ENCODE measurements around the gene GSTO2. TPM values are rescaled to one million over a fixed set of nuclear protein-coding genes. Genes with fewer than 3 reads are reported as not detected.

The GSTO2 gene
- total RNA-seq (2.5 and 2.7 TPM in 2 replicates), polyA plus RNA-seq (0.37 and 1.4 TPM in 2 replicates)

DNA sequence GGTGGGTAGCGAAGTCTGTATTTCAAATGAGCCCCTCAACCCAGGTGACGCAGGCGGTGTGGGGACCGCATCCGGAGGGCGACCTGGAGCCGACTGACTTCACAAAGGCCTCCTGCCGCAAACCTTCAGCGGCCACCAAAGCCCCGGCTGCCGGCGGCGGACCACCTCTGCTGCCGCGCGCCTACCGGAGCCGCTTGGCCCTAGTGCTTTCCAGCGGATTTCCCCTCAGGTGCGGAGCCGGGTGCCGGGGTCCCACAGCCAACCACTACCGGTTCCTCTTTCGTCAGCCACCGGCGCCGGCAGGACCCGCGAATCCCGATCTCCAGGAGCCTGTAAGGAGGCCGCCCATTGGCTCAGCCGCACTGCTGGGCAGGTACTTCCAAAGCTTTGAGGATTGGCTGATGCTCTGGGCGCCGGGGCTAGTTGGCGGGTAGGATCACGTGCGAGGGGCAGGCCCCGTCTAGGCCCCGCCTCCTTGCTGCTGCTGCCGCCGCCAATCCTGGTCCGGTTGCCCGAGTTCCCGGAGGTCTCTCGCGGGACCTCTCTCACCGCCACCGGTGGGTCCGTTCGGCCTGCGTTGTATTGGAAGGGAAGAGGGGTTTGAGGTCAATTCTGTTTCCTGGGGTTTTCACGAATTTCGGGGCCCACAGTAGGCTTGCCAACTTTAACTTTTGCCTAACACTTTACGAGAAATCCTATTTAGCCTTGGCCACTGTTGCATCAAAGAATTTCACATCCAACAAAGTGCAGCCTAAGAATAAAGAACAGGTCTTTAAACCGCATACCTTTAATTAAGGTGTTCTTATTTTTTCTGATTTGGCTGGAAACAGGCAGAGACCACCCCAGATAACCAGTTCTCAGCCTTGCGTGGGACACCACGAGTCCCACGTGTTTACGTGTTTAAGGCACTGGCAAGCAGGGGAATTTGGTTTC, at the start of gene GSTO2:
GSTO2 (plus strand) TSS at position 472 of the 933 bp plus-strand sequence. CDS start 5,732 bp downstream, outside the sequence.
- H3K27me3 ChIP-seq: no peaks in the 10 kb centered on the region
- peak within 1 kb of the TSS; percentile 84 for H3K27ac ChIP-seq
- H3K9me2 ChIP-seq (replicated peaks; ENCODE audit: insufficient read depth): no peaks in the 10 kb centered on the region
- H3K36me3 ChIP-seq (replicated peaks; ENCODE audit: insufficient read depth, low read depth): no peaks in the 10 kb centered on the region
- DNase-seq (ENCODE audit: low spot score): peak; percentile 98
- peaks cover 7% of the 10 kb centered on the region for H3K79me2 ChIP-seq
- TF ChIP-seq EZH2 (IDR thresholded peaks at IDR 0.05; ENCODE audit: borderline replicate concordance) (no peak), EZH2phosphoT487 (IDR thresholded peaks at IDR 0.05; ENCODE audit: low read depth, severe bottlenecking, unreplicated experiment) (no peak)
- TF ChIP-seq, protein P1, sequence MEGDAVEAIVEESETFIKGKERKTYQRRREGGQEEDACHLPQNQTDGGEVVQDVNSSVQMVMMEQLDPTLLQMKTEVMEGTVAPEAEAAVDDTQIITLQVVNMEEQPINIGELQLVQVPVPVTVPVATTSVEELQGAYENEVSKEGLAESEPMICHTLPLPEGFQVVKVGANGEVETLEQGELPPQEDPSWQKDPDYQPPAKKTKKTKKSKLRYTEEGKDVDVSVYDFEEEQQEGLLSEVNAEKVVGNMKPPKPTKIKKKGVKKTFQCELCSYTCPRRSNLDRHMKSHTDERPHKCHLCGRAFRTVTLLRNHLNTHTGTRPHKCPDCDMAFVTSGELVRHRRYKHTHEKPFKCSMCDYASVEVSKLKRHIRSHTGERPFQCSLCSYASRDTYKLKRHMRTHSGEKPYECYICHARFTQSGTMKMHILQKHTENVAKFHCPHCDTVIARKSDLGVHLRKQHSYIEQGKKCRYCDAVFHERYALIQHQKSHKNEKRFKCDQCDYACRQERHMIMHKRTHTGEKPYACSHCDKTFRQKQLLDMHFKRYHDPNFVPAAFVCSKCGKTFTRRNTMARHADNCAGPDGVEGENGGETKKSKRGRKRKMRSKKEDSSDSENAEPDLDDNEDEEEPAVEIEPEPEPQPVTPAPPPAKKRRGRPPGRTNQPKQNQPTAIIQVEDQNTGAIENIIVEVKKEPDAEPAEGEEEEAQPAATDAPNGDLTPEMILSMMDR (IDR thresholded peaks at IDR 0.05; ENCODE audit: poor library complexity): no peak
- H3K9me3 ChIP-seq (ENCODE audit: low read depth): no peaks in the 10 kb centered on the region
- peak within 1 kb of the TSS; percentile 81 for H3K4me2 ChIP-seq
- H2AFZ ChIP-seq: peak within 1 kb of the TSS; percentile 87
- H4K20me1 ChIP-seq (ENCODE audit: insufficient read depth, poor library complexity, severe bottlenecking): no peaks in the 10 kb centered on the region
- H3K4me1 ChIP-seq (ENCODE audit: insufficient read depth): peaks cover 3% of the 10 kb centered on the region
- H3K4me3 ChIP-seq: peak within 1 kb of the TSS; percentile 54
- 12% methylated on average over 59 of the region's 59 CpGs for WGBS (ENCODE audit: low lambda C conversion rate, missing lambda C conversion rate)

DNA sequence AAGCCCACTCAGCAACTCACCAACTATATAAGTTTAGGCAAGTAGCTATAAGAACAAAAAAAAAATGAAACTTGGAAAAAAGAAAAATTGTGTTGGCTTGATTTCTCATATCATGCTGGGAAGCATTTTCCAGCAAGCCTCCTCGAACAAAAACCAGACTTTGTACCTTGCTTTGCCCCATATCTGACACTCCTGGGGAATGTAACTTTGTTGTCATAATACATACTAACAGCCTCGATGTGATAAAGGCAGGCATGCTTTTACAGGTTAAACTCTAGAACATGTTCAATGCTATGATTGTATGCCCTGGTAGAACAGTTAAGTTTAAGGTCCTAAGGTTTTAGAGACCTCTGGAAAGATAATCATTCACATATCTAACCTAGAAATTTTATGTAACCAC, 48.5 kb upstream of the GSTO2 start:
- Histone ChIP-seq H2AFZ (no peak overlapping the region), H3K9me3 (ENCODE audit: low read depth) (no peaks in the 10 kb centered on the region), H3K4me2 (peak overlapping the region; percentile 26), H3K4me3 (no peak overlapping the region), H3K36me3 (replicated peaks; ENCODE audit: insufficient read depth, low read depth) (no peaks in the 10 kb centered on the region), H3K27ac (peak overlapping the region; percentile 85), H3K9me2 (replicated peaks; ENCODE audit: insufficient read depth) (no peaks in the 10 kb centered on the region), H3K4me1 (ENCODE audit: insufficient read depth) (peaks cover 10% of the 10 kb centered on the region), H3K79me2 (no peaks in the 10 kb centered on the region), H3K27me3 (no peaks in the 10 kb centered on the region), H4K20me1 (ENCODE audit: insufficient read depth, poor library complexity, severe bottlenecking) (no peaks in the 10 kb centered on the region)
- peak; percentile 54 for DNase-seq (ENCODE audit: low spot score)
- whole genome bisulfite sequencing (ENCODE audit: low lambda C conversion rate, missing lambda C conversion rate): 52% methylated on average over 2 of the region's 2 CpGs
- TF ChIP-seq EZH2phosphoT487 (IDR thresholded peaks at IDR 0.05; ENCODE audit: low read depth, severe bottlenecking, unreplicated experiment): no peak
- TF ChIP-seq, protein P1 (IDR thresholded peaks at IDR 0.05; ENCODE audit: poor library complexity): no peak
- TF ChIP-seq EZH2 (IDR thresholded peaks at IDR 0.05; ENCODE audit: borderline replicate concordance): no peak

DNA sequence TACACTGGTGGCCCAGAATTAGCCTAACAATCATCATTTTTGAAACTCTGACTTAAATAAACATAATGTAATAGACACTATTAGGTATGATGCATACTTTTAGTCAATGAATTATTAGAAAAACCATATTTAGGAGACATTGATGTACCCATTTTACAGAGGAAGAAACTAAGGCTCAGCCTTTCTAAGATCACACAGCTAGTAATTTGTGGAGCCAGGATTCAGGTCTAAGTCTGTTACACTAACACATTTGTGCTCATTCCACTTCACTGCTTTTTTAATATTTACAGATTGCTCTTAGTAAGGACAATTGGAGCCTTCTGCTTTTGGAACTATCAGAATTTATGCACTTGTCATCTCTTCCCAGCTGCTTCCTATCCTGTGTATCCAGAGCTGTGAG, 45.7 kb upstream of the GSTO2 start:
- H4K20me1 ChIP-seq (ENCODE audit: insufficient read depth, poor library complexity, severe bottlenecking): no peaks in the 10 kb centered on the region
- H3K27ac ChIP-seq: no peak overlapping the region
- H2AFZ ChIP-seq: no peak overlapping the region
- no peaks in the 10 kb centered on the region for H3K36me3 ChIP-seq (replicated peaks; ENCODE audit: insufficient read depth, low read depth)
- H3K27me3 ChIP-seq: no peaks in the 10 kb centered on the region
- H3K79me2 ChIP-seq: no peaks in the 10 kb centered on the region
- H3K9me2 ChIP-seq (replicated peaks; ENCODE audit: insufficient read depth): no peaks in the 10 kb centered on the region
- TF ChIP-seq, protein P1 (IDR thresholded peaks at IDR 0.05; ENCODE audit: poor library complexity): no peak
- TF ChIP-seq EZH2phosphoT487 (IDR thresholded peaks at IDR 0.05; ENCODE audit: low read depth, severe bottlenecking, unreplicated experiment): no peak
- TF ChIP-seq EZH2 (IDR thresholded peaks at IDR 0.05; ENCODE audit: borderline replicate concordance): no peak
- H3K9me3 ChIP-seq (ENCODE audit: low read depth): no peaks in the 10 kb centered on the region
- H3K4me3 ChIP-seq: no peak overlapping the region
- no peak overlapping the region for H3K4me2 ChIP-seq
- H3K4me1 ChIP-seq (ENCODE audit: insufficient read depth): peaks cover 10% of the 10 kb centered on the region
- DNase-seq (ENCODE audit: low spot score): no peak

Measured in hepatocyte (in vitro differentiated cells).